SU-DHL-6 (cell line): ENCODE measurements around the gene SLC6A12.

Experiments
- H2AFZ ChIP-seq: fragments of 200-600 bp; sonication (generic); 2 replicates; pipeline ENCODE4 v1.6.1; 2014; ENCODE audit warnings: low read depth, mild to moderate bottlenecking, moderate library complexity, mixed read lengths, antibody characterized with exemption, low read length; ENCODE audit not compliant: severe bottlenecking
- H3F3A ChIP-seq: fragments of 200-600 bp; shearing (Covaris generic); 2 replicates; pipeline ENCODE4 v1.6.0; 2016; ENCODE audit warnings: antibody characterized with exemption, mild to moderate bottlenecking; ENCODE audit not compliant: insufficient read depth
- H3K27ac ChIP-seq: fragments of 200-600 bp; sonication (generic); 2 replicates; pipeline ENCODE4 v1.5.1; 2016; ENCODE audit warnings: low read depth, mild to moderate bottlenecking, low read length, moderate library complexity, mixed read lengths
- H3K27me3 ChIP-seq: fragments of 200-600 bp; sonication (generic), shearing (Covaris generic); 2 replicates; pipeline ENCODE4 v1.6.0; 2014; ENCODE audit warnings: mild to moderate bottlenecking, low read length
- H3K36me3 ChIP-seq: fragments of 200-600 bp; sonication (generic); 2 replicates; pipeline ENCODE4 v1.6.1; 2014; ENCODE audit warnings: mild to moderate bottlenecking, low read length, mixed read lengths
- H3K4me2 ChIP-seq: fragments of 300-600, 200-600 bp; shearing (Covaris generic), sonication (generic); 2 replicates; pipeline ENCODE4 v1.6.0; 2014; ENCODE audit warnings: low read length, low read depth, mild to moderate bottlenecking; ENCODE audit not compliant: poor library complexity, severe bottlenecking
- H3K4me3 ChIP-seq: fragments of 200-600 bp; sonication (generic); 2 replicates; pipeline ENCODE4 v1.5.1; 2014; ENCODE audit warnings: antibody characterized with exemption, low read length, mild to moderate bottlenecking, mixed read lengths; ENCODE audit not compliant: insufficient read depth, poor library complexity, severe bottlenecking
- H3K79me2 ChIP-seq: fragments of 200-600 bp; sonication (generic); 2 replicates; pipeline ENCODE4 v1.6.1; 2014; ENCODE audit warnings: mild to moderate bottlenecking, low read length, moderate library complexity; ENCODE audit not compliant: insufficient read depth
- H3K9ac ChIP-seq: fragments of 200-600 bp; sonication (generic); 2 replicates; pipeline ENCODE4 v1.7.0; 2014; ENCODE audit warnings: mild to moderate bottlenecking, low read length
- H3K9me2 ChIP-seq: fragments of 200-600 bp; sonication (generic); replicated peaks from 2 replicates; pipeline ENCODE4 v1.6.1; 2014; ENCODE audit warnings: low read length; ENCODE audit not compliant: insufficient read depth
- H3K9me3 ChIP-seq: fragments of 200-600 bp; sonication (generic); 2 replicates; pipeline ENCODE4 v1.6.1; 2014; ENCODE audit warnings: low read length, mixed read lengths; ENCODE audit not compliant: insufficient read depth
- H4K20me1 ChIP-seq: fragments of 200-600 bp; sonication (generic); 2 replicates; pipeline ENCODE4 v1.6.1; 2014; ENCODE audit warnings: low read depth, mild to moderate bottlenecking, antibody characterized with exemption, low read length, moderate library complexity, mixed read lengths
- EZH2phosphoT487 ChIP-seq: fragments of 200-600 bp; sonication (generic), shearing (Covaris generic); conservative IDR thresholded peaks from 2 replicates; pipeline ENCODE4 v1.6.1; 2018; ENCODE audit warnings: mild to moderate bottlenecking, antibody characterized with exemption, low read length, moderate library complexity, mixed read lengths
- TF ChIP-seq, protein P1 (sequence below): fragments of 200-600 bp; sonication (generic); IDR thresholded peaks from one replicate; pipeline ENCODE4 v1.5.1; 2017; ENCODE audit warnings: antibody characterized with exemption, mild to moderate bottlenecking, low read length, moderate library complexity; ENCODE audit not compliant: insufficient read depth, poor library complexity, severe bottlenecking

The SLC6A12 gene

DNA sequence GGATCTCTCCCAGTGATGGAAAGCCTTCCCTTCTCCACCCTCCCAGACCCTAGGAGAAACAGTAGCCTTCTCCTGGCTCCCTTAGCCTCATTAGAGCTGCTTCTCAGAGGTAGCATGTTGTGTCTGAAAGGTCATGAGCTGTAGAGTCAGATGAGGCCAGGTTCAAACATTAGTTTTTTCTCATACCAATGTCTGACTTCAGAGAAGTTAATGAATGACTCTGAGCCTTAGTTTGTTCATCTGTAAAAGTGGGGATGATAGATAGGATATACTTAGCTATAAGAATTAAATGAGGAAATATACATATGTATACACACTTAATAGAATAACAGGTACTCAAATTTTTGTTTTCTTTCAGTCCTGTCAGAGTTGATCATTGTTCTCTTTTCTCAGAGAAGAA is 48.2 kb upstream of the SLC6A12 start:
- no peak for TF ChIP-seq EZH2phosphoT487
- TF ChIP-seq, protein P1, sequence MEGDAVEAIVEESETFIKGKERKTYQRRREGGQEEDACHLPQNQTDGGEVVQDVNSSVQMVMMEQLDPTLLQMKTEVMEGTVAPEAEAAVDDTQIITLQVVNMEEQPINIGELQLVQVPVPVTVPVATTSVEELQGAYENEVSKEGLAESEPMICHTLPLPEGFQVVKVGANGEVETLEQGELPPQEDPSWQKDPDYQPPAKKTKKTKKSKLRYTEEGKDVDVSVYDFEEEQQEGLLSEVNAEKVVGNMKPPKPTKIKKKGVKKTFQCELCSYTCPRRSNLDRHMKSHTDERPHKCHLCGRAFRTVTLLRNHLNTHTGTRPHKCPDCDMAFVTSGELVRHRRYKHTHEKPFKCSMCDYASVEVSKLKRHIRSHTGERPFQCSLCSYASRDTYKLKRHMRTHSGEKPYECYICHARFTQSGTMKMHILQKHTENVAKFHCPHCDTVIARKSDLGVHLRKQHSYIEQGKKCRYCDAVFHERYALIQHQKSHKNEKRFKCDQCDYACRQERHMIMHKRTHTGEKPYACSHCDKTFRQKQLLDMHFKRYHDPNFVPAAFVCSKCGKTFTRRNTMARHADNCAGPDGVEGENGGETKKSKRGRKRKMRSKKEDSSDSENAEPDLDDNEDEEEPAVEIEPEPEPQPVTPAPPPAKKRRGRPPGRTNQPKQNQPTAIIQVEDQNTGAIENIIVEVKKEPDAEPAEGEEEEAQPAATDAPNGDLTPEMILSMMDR, result no peak
- no peaks in the 10 kb centered on the region for H3K27me3 ChIP-seq
- no peaks in the 10 kb centered on the region for H4K20me1 ChIP-seq
- H3K9ac ChIP-seq, result no peak overlapping the region
- no peaks in the 10 kb centered on the region for H3K79me2 ChIP-seq
- no peak overlapping the region for H2AFZ ChIP-seq
- no peaks in the 10 kb centered on the region for H3K36me3 ChIP-seq
- no peaks in the 10 kb centered on the region for H3F3A ChIP-seq
- no peak overlapping the region for H3K4me3 ChIP-seq
- H3K9me3 ChIP-seq, result no peaks in the 10 kb centered on the region
- no peak overlapping the region for H3K4me2 ChIP-seq
- H3K9me2 ChIP-seq, result no peaks in the 10 kb centered on the region
- no peak overlapping the region for H3K27ac ChIP-seq

DNA sequence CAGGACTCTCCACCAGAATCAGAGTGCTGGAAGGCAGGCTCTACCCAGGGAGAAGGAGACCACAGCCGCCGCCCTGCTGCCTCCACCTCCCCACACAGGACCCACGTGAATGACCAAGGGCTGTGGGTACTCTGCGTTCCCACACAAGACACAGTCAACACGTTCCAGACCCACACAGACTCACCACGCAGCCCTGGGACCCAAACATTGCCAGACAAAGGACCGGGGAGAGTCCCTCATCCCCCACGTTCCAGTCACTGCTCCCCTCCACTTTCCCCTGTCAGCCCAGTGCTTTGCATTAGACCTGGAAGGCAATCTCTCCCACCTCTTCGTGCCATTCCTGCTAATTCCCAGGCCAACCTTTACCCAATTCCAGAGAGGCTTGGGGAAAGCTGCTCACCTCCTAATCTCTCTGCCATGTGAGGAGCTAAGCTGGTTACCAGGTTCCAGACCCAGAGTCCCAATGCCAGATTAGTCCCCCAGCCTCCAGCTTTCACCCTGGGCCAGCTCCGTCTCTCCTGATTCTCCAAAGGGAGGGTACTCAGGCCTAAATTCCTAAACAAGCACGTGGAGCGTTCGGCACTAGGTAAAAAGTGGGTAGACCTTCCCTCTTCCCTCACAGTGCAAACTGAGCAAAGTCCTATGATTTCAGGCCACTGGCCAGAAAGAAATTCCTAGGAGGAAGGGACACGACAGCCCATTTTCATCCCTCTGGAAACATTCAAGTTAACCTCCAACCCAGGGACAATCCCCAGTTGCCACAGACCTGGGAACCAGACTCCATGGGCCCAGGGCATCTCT is 43.8 kb upstream of the SLC6A12 start:
- no peak overlapping the region for H2AFZ ChIP-seq
- H3K4me2 ChIP-seq, result no peak overlapping the region
- no peaks in the 10 kb centered on the region for H3F3A ChIP-seq
- H3K79me2 ChIP-seq, result no peaks in the 10 kb centered on the region
- no peaks in the 10 kb centered on the region for H3K9me3 ChIP-seq
- H3K9ac ChIP-seq, result no peak overlapping the region
- H3K9me2 ChIP-seq, result no peaks in the 10 kb centered on the region
- no peaks in the 10 kb centered on the region for H3K36me3 ChIP-seq
- TF ChIP-seq, protein P1, result no peak
- H4K20me1 ChIP-seq, result no peaks in the 10 kb centered on the region
- H3K27ac ChIP-seq, result no peak overlapping the region
- no peak overlapping the region for H3K4me3 ChIP-seq
- no peaks in the 10 kb centered on the region for H3K27me3 ChIP-seq

DNA sequence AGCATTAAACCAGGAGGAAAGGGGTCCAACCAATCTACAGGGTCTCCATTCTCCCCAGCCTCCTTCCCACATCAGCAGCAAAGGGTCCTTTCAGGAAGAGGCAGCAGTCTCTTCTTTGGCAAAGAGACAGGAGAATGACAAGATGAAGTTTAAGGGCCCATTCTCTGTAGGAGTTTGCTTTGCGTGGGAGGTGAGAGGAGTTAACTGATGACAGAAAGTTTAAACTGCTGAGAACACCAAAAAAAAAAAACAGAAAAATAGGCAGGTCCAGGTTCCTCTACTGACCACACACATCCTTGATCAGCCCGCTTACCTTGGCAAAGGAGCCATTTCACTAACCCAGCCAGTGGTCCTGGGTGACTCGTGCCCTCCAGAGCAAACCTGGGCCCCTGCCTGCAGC is 43.0 kb upstream of the SLC6A12 start:
- H2AFZ ChIP-seq, result no peak overlapping the region
- TF ChIP-seq, protein P1, result no peak
- no peak for TF ChIP-seq EZH2phosphoT487
- no peak overlapping the region for H3K9ac ChIP-seq
- no peaks in the 10 kb centered on the region for H3K9me2 ChIP-seq
- H3K79me2 ChIP-seq, result no peaks in the 10 kb centered on the region
- H3F3A ChIP-seq, result no peaks in the 10 kb centered on the region
- H3K27me3 ChIP-seq, result no peaks in the 10 kb centered on the region
- no peaks in the 10 kb centered on the region for H3K9me3 ChIP-seq
- H3K27ac ChIP-seq, result no peak overlapping the region
- no peak overlapping the region for H3K4me3 ChIP-seq
- H4K20me1 ChIP-seq, result no peaks in the 10 kb centered on the region
- H3K4me2 ChIP-seq, result no peak overlapping the region
- H3K36me3 ChIP-seq, result no peaks in the 10 kb centered on the region
